Liver (tissue), 3 donors: ENCODE measurements around the gene ARL4A.

ENCODE experiments used
- ATF3 ChIP-seq: IDR thresholded peaks from 2 replicates; pipeline ENCODE4 v1.6.1; 2016; ENCODE audit warnings: antibody characterized with exemption
- CTCF ChIP-seq: fragments of 150-350 bp; IDR thresholded peaks from 2 replicates; pipeline ENCODE4 v1.5.1; 2017; ENCODE audit warnings: improper control_type of control experiment, low read depth, low read length; ENCODE audit not compliant: missing input control
- MAX ChIP-seq: IDR thresholded peaks from 2 replicates; pipeline ENCODE4 v1.6.1; 2016; ENCODE audit warnings: antibody characterized with exemption
- RXRA ChIP-seq, 2 donors: IDR thresholded peaks; 2 replicates each; pipeline ENCODE4 v1.6.1; 2017 to 2018; ENCODE audit warnings: antibody characterized with exemption in 2 of 2, mild to moderate bottlenecking in 1 of 2
- TAF1 ChIP-seq: conservative IDR thresholded peaks from 2 replicates; pipeline ENCODE4 v1.6.1; 2016; ENCODE audit warnings: antibody characterized with exemption, mild to moderate bottlenecking
- donor health status: healthy.
- donor health status: healthy.

- TF ChIP-seq TAF1: no peak
- TF ChIP-seq MAX: no peak
- TF ChIP-seq ATF3: no peak
- TF ChIP-seq CTCF: no peak
- no peak for TF ChIP-seq RXRA (IDR thresholded peaks at IDR 0.05)
Observed at GRCh38 chr7:12694817-12695216, 7.4 kb downstream of the ARL4A start.
